Fibroblast of skin of scalp (primary cell): ENCODE measurements around the gene SRRD.
A peak's percentile ranks its signal among the peaks of the same experiment; 100 is the strongest.

ENCODE experiments used
- DNase-seq: peaks from one replicate; pipeline ENCODE4 v3.0.0-alpha.2; 2013

Gene SRRD

GRCh38 chr22:26483043-26483438 is 636 bp upstream of the SRRD start:
- no peak for DNase-seq

- DNase-seq, result peak; percentile 5
Observed at GRCh38 chr22:26484360-26484706, 656 bp downstream of the SRRD start.

GRCh38 chr22:26485013-26485412 is 1.3 kb downstream of the SRRD start:
- no peak for DNase-seq

GRCh38 chr22:26485806-26486390 is 2.2 kb downstream of the SRRD start:
- DNase-seq, result no peak

GRCh38 chr22:26486394-26486793 is 2.7 kb downstream of the SRRD start:
- DNase-seq, result no peak

- no peak for DNase-seq
Observed at GRCh38 chr22:26487996-26488395, 4.3 kb downstream of the SRRD start.

GRCh38 chr22:26489447-26490036 is 5.9 kb downstream of the SRRD start:
- no peak for DNase-seq

- DNase-seq, result no peak
Observed at GRCh38 chr22:26492220-26492619, 8.5 kb downstream of the SRRD start.

- DNase-seq, result no peak
Observed at GRCh38 chr22:26494506-26494905, 10.8 kb downstream of the SRRD start.

GRCh38 chr22:26496456-26496855 is 12.8 kb downstream of the SRRD start:
- no peak for DNase-seq

- no peak for DNase-seq
Observed at GRCh38 chr22:26499188-26499703, 15.6 kb downstream of the SRRD start.

- no peak for DNase-seq
Observed at GRCh38 chr22:26501996-26502395, 18.3 kb downstream of the SRRD start.

GRCh38 chr22:26502688-26503561 is 19.2 kb downstream of the SRRD start:
- peak; percentile 55 for DNase-seq

- DNase-seq, result no peak
Observed at GRCh38 chr22:26503758-26504157, 20.1 kb downstream of the SRRD start.

GRCh38 chr22:26508148-26508547 is 24.5 kb downstream of the SRRD start:
- no peak for DNase-seq

- peak; percentile 91 for DNase-seq
Observed at GRCh38 chr22:26512149-26512793, 28.6 kb downstream of the SRRD start, which contains the start of gene TFIP11. Gene TFIP11, minus strand, starts transcription at chr22:26512473. Its CDS starts 2,201 bp downstream, at chr22:26510272.

- DNase-seq, result no peak
Observed at GRCh38 chr22:26513838-26514237, 30.2 kb downstream of the SRRD start.

GRCh38 chr22:26514419-26515161 is 30.9 kb downstream of the SRRD start:
- DNase-seq, result no peak

- DNase-seq, result no peak
Observed at GRCh38 chr22:26515931-26516330, 32.3 kb downstream of the SRRD start.

GRCh38 chr22:26516503-26516902 is 32.8 kb downstream of the SRRD start:
- no peak for DNase-seq

- DNase-seq, result no peak
Observed at GRCh38 chr22:26517429-26517828, 33.8 kb downstream of the SRRD start.

- no peak for DNase-seq
Observed at GRCh38 chr22:26522012-26522411, 38.3 kb downstream of the SRRD start.
